SK-N-SH (cell line): ENCODE measurements around the gene MAST4.

Experiments
- EZH2phosphoT487 ChIP-seq: fragments of 200-600 bp; sonication (generic); IDR thresholded peaks from 2 replicates; pipeline ENCODE4 v1.6.1; 2017; ENCODE audit warnings: low read depth, mixed run types, mild to moderate bottlenecking, antibody characterized with exemption, moderate library complexity, borderline replicate concordance
- JUND ChIP-seq: IDR thresholded peaks from 2 replicates; pipeline ENCODE4 v1.4.0; 2012
- POLR2AphosphoS5 ChIP-seq: IDR thresholded peaks from 2 replicates; pipeline ENCODE4 v1.6.1; 2012; ENCODE audit warnings: low read depth, low read length

DNA sequence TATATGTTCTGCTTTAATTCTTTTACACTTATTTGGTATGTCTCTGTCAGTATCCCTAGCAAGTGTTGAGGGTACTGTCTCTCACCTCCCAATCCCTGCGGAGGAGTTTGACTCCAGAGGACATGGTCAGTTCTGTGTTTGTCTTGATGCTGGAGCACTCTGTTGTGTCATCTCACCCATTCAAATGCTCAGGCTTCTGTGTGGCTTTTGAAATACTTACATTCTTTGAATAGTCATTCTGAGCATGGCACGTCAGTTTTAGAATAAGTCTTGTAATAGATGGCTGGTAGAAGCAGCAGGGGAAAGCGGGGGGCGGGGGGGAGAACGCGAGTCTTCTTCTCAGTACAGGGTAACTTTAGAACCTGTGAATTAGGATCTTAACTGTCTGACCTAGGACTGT, 12.3 kb downstream of the MAST4 start:
- TF ChIP-seq EZH2phosphoT487 (no peak), JUND (no peak), POLR2AphosphoS5 (no peak)
